ENCODE results near the gene CCR1. TPM values are rescaled to one million over a fixed set of nuclear protein-coding genes. Genes with fewer than 3 reads are reported as not detected.

The CCR1 gene
- total RNA-seq, 5 donors from 2014 or later (not counting 1 experiment from before 2014, with no cell fraction given) = 0.12 to 0.98 (median 0.43) TPM

- no peak overlapping the region for H3K27ac Mint-ChIP-seq
- no peak overlapping the region for H3K4me3 Mint-ChIP-seq
- Histone ChIP-seq H3K36me3 (ENCODE audit: control insufficient read depth in 2 of 2, extremely low read depth in 1 of 2, insufficient read depth in 1 of 2, low read length in 1 of 2) (no peaks in the 10 kb centered on the region), H3K4me1 (ENCODE audit: control insufficient read depth in 1 of 2, extremely low read depth in 1 of 2, insufficient read depth in 2 of 2, low read length in 2 of 2) (no peaks in the 10 kb centered on the region), H3K4me3 (ENCODE audit: control insufficient read depth in 1 of 2, extremely low read depth in 1 of 2, low read length in 1 of 2) (no peak overlapping the region), H3K27ac (ENCODE audit: low read length) (no peak overlapping the region), H3K27me3 (replicated peaks in 1 of 2; ENCODE audit: control insufficient read depth in 2 of 2, extremely low read depth in 1 of 2, insufficient read depth in 2 of 2, low read length in 1 of 2) (peaks cover 0 to 5% of the 10 kb centered on the region in 2 experiments), H3K9me3 (no peaks in the 10 kb centered on the region)
- H3K9me3 Mint-ChIP-seq = peaks cover 5 to 6% (median 6%) of the 10 kb centered on the region in 3 donors
- H3K4me1 Mint-ChIP-seq = peaks cover 6 to 13% (median 6%) of the 10 kb centered on the region in 3 donors
- ChIA-PET CTCF (no interaction called here), POLR2A (no interaction called here)
- WGBS (ENCODE audit: insufficient coverage) = no CpG with 5 or more reads among the region's 5 CpGs
- ATAC-seq (replicated peaks in 1 of 4) = peak in 2 of 4 experiments; percentile 43 to 64
- H3K36me3 Mint-ChIP-seq = no peaks in the 10 kb centered on the region
- DNase-seq = peak in 2 of 35 experiments; percentile 12 to 22
- peaks cover 0 to 8% of the 10 kb centered on the region in 2 donors for H3K27me3 Mint-ChIP-seq
Measured at GRCh38 chr3:46228260-46229242, 20.4 kb upstream of the CCR1 start.

GRCh38 chr3:46222435-46223161 lies 14.5 kb upstream of the CCR1 start:
- Mint-ChIP-seq H3K27me3 (no peaks in the 10 kb centered on the region), H3K36me3 (no peaks in the 10 kb centered on the region), H3K9me3 (peaks cover 5 to 13% (median 9%) of the 10 kb centered on the region in 3 donors), H3K4me1 (peaks cover 0 to 4% (median 0%) of the 10 kb centered on the region in 3 donors), H3K4me3 (no peak overlapping the region), H3K27ac (no peak overlapping the region)
- ATAC-seq (replicated peaks in 1 of 4) = no peak
- H3K27me3 ChIP-seq (replicated peaks in 1 of 2; ENCODE audit: control insufficient read depth in 2 of 2, extremely low read depth in 1 of 2, insufficient read depth in 2 of 2, low read length in 1 of 2) = no peaks in the 10 kb centered on the region
- no peak for DNase-seq
- CTCF ChIA-PET = no interaction called here
- H3K27ac ChIP-seq (ENCODE audit: low read length) = no peak overlapping the region
- 100% methylated on average over 1 of the region's 7 CpGs for WGBS (ENCODE audit: insufficient coverage)
- no peaks in the 10 kb centered on the region for H3K36me3 ChIP-seq (ENCODE audit: control insufficient read depth in 2 of 2, extremely low read depth in 1 of 2, insufficient read depth in 1 of 2, low read length in 1 of 2)
- peaks cover 0 to 2% of the 10 kb centered on the region in 2 experiments for H3K4me1 ChIP-seq (ENCODE audit: control insufficient read depth in 1 of 2, extremely low read depth in 1 of 2, insufficient read depth in 2 of 2, low read length in 2 of 2)
- POLR2A ChIA-PET = no interaction called here
- no peak overlapping the region for H3K4me3 ChIP-seq (ENCODE audit: control insufficient read depth in 1 of 2, extremely low read depth in 1 of 2, low read length in 1 of 2)
- no peaks in the 10 kb centered on the region for H3K9me3 ChIP-seq

GRCh38 chr3:46221938-46222337 lies 13.8 kb upstream of the CCR1 start:
- ATAC-seq (replicated peaks in 1 of 4) = no peak
- Mint-ChIP-seq H3K36me3 (no peaks in the 10 kb centered on the region), H3K4me3 (no peak overlapping the region), H3K27ac (no peak overlapping the region), H3K4me1 (peaks cover 0 to 4% (median 0%) of the 10 kb centered on the region in 3 donors), H3K27me3 (no peaks in the 10 kb centered on the region), H3K9me3 (peaks cover 5 to 13% (median 9%) of the 10 kb centered on the region in 3 donors)
- ChIA-PET CTCF (no interaction called here), POLR2A (no interaction called here)
- H3K4me1 ChIP-seq (ENCODE audit: control insufficient read depth in 1 of 2, extremely low read depth in 1 of 2, insufficient read depth in 2 of 2, low read length in 2 of 2) = peaks cover 0 to 2% of the 10 kb centered on the region in 2 experiments
- no peak overlapping the region for H3K27ac ChIP-seq (ENCODE audit: low read length)
- H3K27me3 ChIP-seq (replicated peaks in 1 of 2; ENCODE audit: control insufficient read depth in 2 of 2, extremely low read depth in 1 of 2, insufficient read depth in 2 of 2, low read length in 1 of 2) = no peaks in the 10 kb centered on the region
- H3K9me3 ChIP-seq = no peaks in the 10 kb centered on the region
- no peak for DNase-seq
- no CpG with 5 or more reads among the region's 1 CpG for WGBS (ENCODE audit: insufficient coverage)
- H3K36me3 ChIP-seq (ENCODE audit: control insufficient read depth in 2 of 2, extremely low read depth in 1 of 2, insufficient read depth in 1 of 2, low read length in 1 of 2) = no peaks in the 10 kb centered on the region
- no peak overlapping the region for H3K4me3 ChIP-seq (ENCODE audit: control insufficient read depth in 1 of 2, extremely low read depth in 1 of 2, low read length in 1 of 2)

- H3K9me3 ChIP-seq = no peaks in the 10 kb centered on the region
- H3K36me3 ChIP-seq (ENCODE audit: control insufficient read depth in 2 of 2, extremely low read depth in 1 of 2, insufficient read depth in 1 of 2, low read length in 1 of 2) = no peaks in the 10 kb centered on the region
- whole genome bisulfite sequencing (ENCODE audit: insufficient coverage) = 60% methylated on average over 1 of the region's 4 CpGs
- ATAC-seq (replicated peaks in 1 of 4) = no peak
- Mint-ChIP-seq H3K9me3 (peaks cover 2 to 10% (median 6%) of the 10 kb centered on the region in 3 donors), H3K36me3 (no peaks in the 10 kb centered on the region), H3K27ac (no peak overlapping the region), H3K4me1 (peaks cover 0 to 4% (median 0%) of the 10 kb centered on the region in 3 donors), H3K27me3 (no peaks in the 10 kb centered on the region), H3K4me3 (no peak overlapping the region)
- ChIA-PET POLR2A (no interaction called here), CTCF (no interaction called here)
- H3K27ac ChIP-seq (ENCODE audit: low read length) = no peak overlapping the region
- no peak for DNase-seq
- H3K4me1 ChIP-seq (ENCODE audit: control insufficient read depth in 1 of 2, extremely low read depth in 1 of 2, insufficient read depth in 2 of 2, low read length in 2 of 2) = peaks cover 0 to 2% of the 10 kb centered on the region in 2 experiments
- no peaks in the 10 kb centered on the region for H3K27me3 ChIP-seq (replicated peaks in 1 of 2; ENCODE audit: control insufficient read depth in 2 of 2, extremely low read depth in 1 of 2, insufficient read depth in 2 of 2, low read length in 1 of 2)
- no peak overlapping the region for H3K4me3 ChIP-seq (ENCODE audit: control insufficient read depth in 1 of 2, extremely low read depth in 1 of 2, low read length in 1 of 2)
Measured at GRCh38 chr3:46221391-46221790, 13.3 kb upstream of the CCR1 start.

GRCh38 chr3:46218196-46218709 lies 10.1 kb upstream of the CCR1 start:
- peaks cover 9 to 15% of the 10 kb centered on the region in 2 experiments for H3K4me1 ChIP-seq (ENCODE audit: control insufficient read depth in 1 of 2, extremely low read depth in 1 of 2, insufficient read depth in 2 of 2, low read length in 2 of 2)
- ChIA-PET POLR2A (no interaction called here), CTCF (interaction anchor here in 1 of 2 donors (0.7 kb wide), 1 partner anchor 159 kb away, joined by 3 read pairs; no protein-coding TSS in a partner anchor)
- H3K27me3 ChIP-seq (replicated peaks in 1 of 2; ENCODE audit: control insufficient read depth in 2 of 2, extremely low read depth in 1 of 2, insufficient read depth in 2 of 2, low read length in 1 of 2) = no peaks in the 10 kb centered on the region
- no peak overlapping the region for H3K4me3 ChIP-seq (ENCODE audit: control insufficient read depth in 1 of 2, extremely low read depth in 1 of 2, low read length in 1 of 2)
- no peaks in the 10 kb centered on the region for H3K36me3 Mint-ChIP-seq
- H3K9me3 ChIP-seq = no peaks in the 10 kb centered on the region
- H3K27ac ChIP-seq (ENCODE audit: low read length) = no peak overlapping the region
- H3K27me3 Mint-ChIP-seq = no peaks in the 10 kb centered on the region
- no peak for DNase-seq
- no peak for ATAC-seq (replicated peaks in 1 of 4)
- no peak overlapping the region for H3K4me3 Mint-ChIP-seq
- peaks cover 0 to 8% (median 2%) of the 10 kb centered on the region in 3 donors for H3K9me3 Mint-ChIP-seq
- peaks cover 0 to 4% (median 2%) of the 10 kb centered on the region in 3 donors for H3K4me1 Mint-ChIP-seq
- no peak overlapping the region for H3K27ac Mint-ChIP-seq
- no CpG with 5 or more reads among the region's 2 CpGs for WGBS (ENCODE audit: insufficient coverage)
- H3K36me3 ChIP-seq (ENCODE audit: control insufficient read depth in 2 of 2, extremely low read depth in 1 of 2, insufficient read depth in 1 of 2, low read length in 1 of 2) = no peaks in the 10 kb centered on the region

GRCh38 chr3:46215810-46216414 lies 7.8 kb upstream of the CCR1 start:
- no peak overlapping the region for H3K27ac ChIP-seq (ENCODE audit: low read length)
- H3K4me3 Mint-ChIP-seq = no peak overlapping the region
- H3K4me3 ChIP-seq (ENCODE audit: control insufficient read depth in 1 of 2, extremely low read depth in 1 of 2, low read length in 1 of 2) = no peak overlapping the region
- no peaks in the 10 kb centered on the region for H3K9me3 ChIP-seq
- DNase-seq (no peak), ATAC-seq (replicated peaks in 1 of 4) (no peak)
- no peaks in the 10 kb centered on the region for H3K36me3 Mint-ChIP-seq
- no peaks in the 10 kb centered on the region for H3K27me3 ChIP-seq (replicated peaks in 1 of 2; ENCODE audit: control insufficient read depth in 2 of 2, extremely low read depth in 1 of 2, insufficient read depth in 2 of 2, low read length in 1 of 2)
- peaks cover 12 to 24% of the 10 kb centered on the region in 2 experiments for H3K4me1 ChIP-seq (ENCODE audit: control insufficient read depth in 1 of 2, extremely low read depth in 1 of 2, insufficient read depth in 2 of 2, low read length in 2 of 2)
- H3K9me3 Mint-ChIP-seq = peaks cover 0 to 8% (median 2%) of the 10 kb centered on the region in 3 donors
- H3K27me3 Mint-ChIP-seq = no peaks in the 10 kb centered on the region
- peaks cover 0 to 2% (median 0%) of the 10 kb centered on the region in 3 donors for H3K4me1 Mint-ChIP-seq
- no CpG with 5 or more reads among the region's 4 CpGs for WGBS (ENCODE audit: insufficient coverage)
- CTCF ChIA-PET = no interaction called here
- no peaks in the 10 kb centered on the region for H3K36me3 ChIP-seq (ENCODE audit: control insufficient read depth in 2 of 2, extremely low read depth in 1 of 2, insufficient read depth in 1 of 2, low read length in 1 of 2)
- no peak overlapping the region for H3K27ac Mint-ChIP-seq
- POLR2A ChIA-PET = no interaction called here
